ENCODE measurements around the gene CDR2. TPM values are rescaled to one million over a fixed set of nuclear protein-coding genes. Genes with fewer than 3 reads are reported as not detected.

Gene CDR2
- 36.5 to 43.7 TPM (median 37.9 TPM) in 5 replicates for total RNA-seq (2022; extraction: Qiagen RNA extraction; ENCODE audit: low read depth)

DNA sequence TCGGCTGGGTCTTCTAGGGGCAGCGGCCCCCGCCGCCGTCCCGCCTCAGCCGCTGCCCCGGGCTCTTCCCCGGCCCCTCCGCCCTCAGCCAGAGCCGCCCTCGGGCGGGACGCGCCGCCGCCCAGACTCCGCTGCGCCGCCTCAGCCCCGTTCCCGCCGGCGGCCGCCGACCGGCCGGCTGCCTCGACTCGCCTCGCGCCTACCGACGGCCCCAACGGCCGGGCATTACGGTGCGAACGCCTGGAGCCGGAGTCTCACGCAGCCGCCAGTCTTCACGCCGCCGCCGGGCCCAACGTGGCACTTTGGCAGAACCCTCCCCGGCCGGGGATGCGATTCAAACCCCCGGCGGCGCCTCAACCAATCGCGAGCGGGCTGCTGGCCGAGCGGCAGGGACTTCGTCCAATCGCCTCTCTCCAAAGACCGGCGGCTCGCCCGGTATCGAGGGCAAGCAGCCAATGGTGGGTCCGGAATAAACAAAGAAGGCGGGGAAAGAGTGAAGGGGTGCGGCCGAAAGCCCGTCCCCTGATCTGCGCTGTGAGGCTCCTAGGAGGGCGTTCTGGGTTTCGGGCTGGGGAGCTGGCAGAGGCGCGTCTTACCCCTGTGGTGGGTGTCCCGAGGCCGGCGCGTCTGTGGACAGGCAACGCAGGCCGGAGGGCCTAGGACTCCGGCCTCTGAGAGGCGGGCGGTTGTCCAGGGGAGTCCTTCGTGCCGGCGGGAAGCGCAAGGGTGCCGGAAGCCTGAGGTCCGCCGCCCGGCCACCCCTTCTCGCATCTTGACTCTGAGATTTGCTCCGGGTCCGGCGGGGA lies at the start of gene CDR2:
CDR2 (minus strand) TSS at position 309 of the 806 bp plus-strand sequence. CDS start 310 bp downstream, outside the sequence.

DNA sequence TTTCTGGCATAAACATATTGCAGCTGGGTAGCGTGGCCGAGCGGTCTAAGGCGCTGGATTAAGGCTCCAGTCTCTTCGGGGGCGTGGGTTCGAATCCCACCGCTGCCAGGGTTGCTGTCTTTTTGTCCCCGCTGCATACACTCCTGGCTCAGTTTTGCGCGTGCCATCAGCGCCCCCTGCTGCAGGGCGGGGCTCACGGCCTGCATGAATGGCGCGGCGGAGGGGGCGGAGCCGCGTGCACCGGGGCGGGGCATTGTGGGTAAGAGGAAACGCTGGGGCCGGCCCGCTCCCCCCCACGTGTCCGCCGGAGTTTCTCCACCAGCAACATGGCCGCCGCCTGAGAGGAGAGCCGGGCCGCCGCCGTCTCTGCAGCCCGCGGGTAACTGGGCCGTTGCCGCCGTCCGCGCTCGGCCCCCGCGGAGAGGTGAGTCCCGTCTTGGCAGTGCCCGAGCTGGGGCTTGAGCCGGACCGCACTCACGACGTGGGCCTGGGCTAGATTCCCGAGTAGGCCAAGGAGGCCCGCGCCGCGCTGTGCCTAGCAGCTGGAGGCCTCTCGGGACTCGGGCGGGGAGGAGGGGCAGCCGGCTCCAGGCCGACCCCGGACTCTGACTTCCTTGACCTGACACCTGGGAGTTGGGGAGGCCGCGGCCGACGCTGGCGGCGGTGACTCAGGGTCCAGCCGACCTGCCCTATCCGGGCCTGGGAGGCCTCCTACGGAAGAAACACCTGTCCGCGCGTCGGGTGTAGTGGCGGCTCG lies 77.1 kb downstream of the CDR2 start, which contains the start of gene POLR3E:
POLR3E (plus strand) TSS at position 296 of the 757 bp plus-strand sequence. CDS start 5,560 bp downstream, outside the sequence.

Other genes starting within 250 kb of the CDR2 start
- gene SDR42E2, start 212.1 kb downstream of the CDR2 start, total RNA-seq (2022; extraction: Qiagen RNA extraction; ENCODE audit: low read depth) = not detected in 5 replicates
- gene EEF2K, start 168.3 kb downstream of the CDR2 start, total RNA-seq (2022; extraction: Qiagen RNA extraction; ENCODE audit: low read depth) = 10.2 to 19.8 TPM (median 13.7 TPM) in 5 replicates
- gene POLR3E, start 77.2 kb downstream of the CDR2 start, total RNA-seq (2022; extraction: Qiagen RNA extraction; ENCODE audit: low read depth) = 27.3 to 41.6 TPM (median 37.7 TPM) in 5 replicates
- 25.1 to 32.3 TPM (median 26.8 TPM) in 5 replicates for gene NPIPB5, start 136.3 kb upstream of the CDR2 start, total RNA-seq (2022; extraction: Qiagen RNA extraction; ENCODE audit: low read depth)

All from A549 treated with ZK216348 at 1 μM for 4 hours (cell line).